NCI-H1436 treated with DMSO at 0.1 percent for 48 hours (cell line): ENCODE results near the gene GRIK2.
"Not testable (repeated sequence)": the region's sequence is repeated elsewhere in the genome, so short reads cannot be mapped to it uniquely, and the experiment has no call there.

Source experiments
- DNase-seq: peaks from one replicate; lab custom pipeline; 2025; lab: John Stamatoyannopoulos, UW

GRIK2 gene

GRCh38 chr6:101393251-101393828, at the start of gene GRIK2:
GRIK2 (plus strand) TSS chr6:101393708.
- DNase-seq: no peak

DNA sequence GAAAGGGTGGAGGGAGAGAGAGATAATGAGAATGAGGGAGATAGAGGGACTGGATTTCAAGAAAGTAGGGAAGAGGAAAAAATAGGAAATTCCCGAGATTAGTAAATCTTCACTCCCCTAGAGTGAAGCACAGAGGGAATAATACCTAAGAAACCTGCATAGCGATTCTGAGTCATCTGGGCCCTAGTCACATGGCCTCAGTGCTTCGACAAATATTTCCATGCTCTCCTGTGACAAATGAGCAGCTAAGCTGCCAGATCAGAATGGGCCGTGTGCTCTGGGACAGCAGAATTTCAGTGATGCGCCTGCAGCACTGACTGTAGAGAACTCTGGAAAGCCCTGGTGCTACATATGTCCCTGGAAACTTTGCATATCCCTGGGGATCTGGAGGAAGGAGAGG, 48.6 kb upstream of the GRIK2 start:
- DNase-seq: no peak

DNA sequence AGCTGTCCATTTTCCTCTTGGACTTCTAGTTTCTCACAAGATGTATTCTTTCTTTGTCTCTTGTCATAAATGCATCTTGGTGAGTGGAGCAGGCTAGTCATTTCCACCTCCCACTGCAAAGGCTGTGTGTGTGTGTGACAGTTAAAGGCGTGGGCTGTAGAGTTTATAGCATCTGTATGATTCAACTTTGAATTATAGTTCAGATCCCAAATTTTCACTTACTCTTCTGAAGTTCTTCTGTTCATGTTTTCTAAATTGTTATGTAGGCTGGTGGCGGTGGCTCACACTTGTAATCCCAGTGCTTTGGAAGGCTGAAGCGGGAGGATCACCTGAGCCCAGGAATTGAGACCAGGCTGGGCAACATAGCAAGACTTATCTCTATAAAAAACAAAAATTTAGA, 44.7 kb upstream of the GRIK2 start:
- no peak for DNase-seq

DNA sequence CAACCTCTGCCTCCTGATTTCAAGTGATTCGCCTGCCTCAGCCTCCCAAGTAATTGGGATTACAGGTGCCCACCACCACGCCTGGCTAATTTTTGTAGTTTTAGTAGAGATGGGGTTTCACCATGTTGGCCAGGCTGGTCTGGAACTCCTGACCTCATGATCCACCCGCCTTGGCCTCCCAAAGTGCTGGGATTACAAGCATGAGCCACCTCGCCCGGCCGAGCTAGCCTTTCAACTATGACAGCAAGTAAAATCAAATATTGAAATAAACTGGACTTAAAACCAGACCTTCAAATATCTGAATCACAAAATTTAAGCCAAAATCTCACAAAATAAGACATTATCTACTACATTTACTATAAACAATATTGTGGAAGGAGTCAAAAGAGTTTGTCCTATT, 42.9 kb upstream of the GRIK2 start:
- not testable (repeated sequence) for DNase-seq

DNA sequence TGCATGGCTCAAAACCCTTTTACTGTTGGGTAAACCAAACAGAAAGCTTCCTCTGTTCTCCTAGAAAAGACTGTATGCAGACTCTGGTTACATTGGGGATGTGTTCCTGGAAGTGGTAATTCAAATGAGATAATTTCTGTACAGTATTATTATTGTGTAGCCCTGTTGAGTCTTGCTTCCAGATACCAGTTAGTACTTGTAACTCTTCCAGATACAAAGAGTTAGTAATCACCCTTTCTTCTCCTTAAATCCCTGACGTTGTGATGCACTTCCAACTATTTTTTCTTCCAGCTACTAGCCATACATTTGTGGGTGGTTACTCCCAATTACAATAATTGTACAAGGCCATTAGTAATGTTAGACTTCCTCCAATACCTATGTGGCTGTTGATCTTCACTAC, 42.3 kb upstream of the GRIK2 start:
- DNase-seq: no peak

DNA sequence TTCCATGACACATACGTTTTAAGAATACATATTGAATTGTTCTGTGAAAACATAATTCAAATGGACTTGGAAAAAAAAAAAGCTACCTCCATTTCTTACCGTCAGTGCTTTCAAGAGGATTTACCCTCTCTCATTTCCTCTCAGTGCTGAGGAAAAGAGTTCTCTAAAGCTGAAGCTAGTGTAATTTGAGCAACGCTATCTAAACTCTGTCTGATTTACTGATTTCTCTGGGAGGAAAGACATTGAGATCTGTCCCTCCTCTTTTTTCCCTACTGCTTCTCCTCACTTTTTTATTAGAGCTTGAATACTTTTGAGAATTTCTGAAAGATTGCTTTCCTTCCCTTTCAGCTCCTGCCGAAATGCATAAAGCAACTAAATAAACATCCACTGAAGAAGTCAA, 41.2 kb upstream of the GRIK2 start:
- DNase-seq: no peak

DNA sequence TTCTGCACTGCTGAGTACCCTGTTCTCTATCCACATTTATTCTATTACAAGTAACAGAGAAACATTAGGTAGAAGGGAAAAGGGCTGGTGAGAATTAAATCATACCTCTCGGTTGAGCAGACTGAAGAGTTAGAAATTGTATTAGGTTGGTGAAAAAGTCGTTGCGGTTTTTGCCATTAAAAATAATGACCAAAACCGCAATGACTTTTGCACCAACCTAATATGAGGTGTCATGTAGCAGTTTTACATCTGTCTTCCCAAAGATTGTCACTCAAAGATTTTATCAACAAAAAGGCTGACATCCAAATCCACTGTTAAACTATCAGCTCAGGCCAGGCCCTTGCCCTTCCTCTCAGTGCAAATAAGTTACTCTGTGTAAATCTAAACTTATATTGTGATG, 28.3 kb upstream of the GRIK2 start:
- no peak for DNase-seq

DNA sequence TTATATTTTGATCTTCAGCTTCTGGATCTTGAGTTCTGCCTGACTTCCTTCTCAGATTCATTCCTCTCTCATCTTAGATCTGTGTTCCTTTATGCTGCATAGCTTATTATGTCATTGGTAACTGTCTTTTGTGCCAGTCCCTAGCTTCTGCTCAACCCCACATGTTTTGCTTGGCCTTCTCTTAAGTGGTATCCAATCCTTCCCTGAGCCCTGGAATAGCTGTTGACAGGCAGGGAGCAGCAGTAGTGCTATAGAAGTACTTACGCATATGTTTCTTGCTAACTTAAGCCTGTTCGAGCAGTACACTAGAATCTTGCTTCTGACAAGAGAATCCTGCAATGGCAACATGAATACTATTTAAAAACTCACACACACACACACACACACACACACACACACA, 13.6 kb upstream of the GRIK2 start:
- DNase-seq: no peak

GRCh38 chr6:101380897-101381630, 12.4 kb upstream of the GRIK2 start:
- no peak for DNase-seq

GRCh38 chr6:101383747-101384146, 9.8 kb upstream of the GRIK2 start:
- not testable (repeated sequence) for DNase-seq

DNA sequence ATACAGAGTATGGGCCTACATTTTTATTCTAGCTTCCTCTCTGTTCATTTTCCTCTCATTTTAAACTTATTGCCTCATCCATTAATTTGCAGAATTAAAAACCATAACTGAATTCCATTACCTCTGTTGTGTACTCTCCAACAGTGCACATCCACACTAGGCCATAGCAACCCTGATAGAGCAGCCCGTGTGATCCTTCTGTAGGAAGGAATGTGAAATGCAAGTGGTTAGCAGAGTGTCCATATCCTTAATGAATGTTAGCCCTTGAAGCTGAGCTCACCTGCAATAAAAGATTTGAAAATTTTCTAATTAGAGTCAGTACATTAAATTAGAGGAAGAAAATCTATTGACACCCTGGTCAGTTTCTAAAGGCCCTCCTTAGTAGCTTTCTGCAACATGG, 6.5 kb upstream of the GRIK2 start:
- DNase-seq: no peak

DNA sequence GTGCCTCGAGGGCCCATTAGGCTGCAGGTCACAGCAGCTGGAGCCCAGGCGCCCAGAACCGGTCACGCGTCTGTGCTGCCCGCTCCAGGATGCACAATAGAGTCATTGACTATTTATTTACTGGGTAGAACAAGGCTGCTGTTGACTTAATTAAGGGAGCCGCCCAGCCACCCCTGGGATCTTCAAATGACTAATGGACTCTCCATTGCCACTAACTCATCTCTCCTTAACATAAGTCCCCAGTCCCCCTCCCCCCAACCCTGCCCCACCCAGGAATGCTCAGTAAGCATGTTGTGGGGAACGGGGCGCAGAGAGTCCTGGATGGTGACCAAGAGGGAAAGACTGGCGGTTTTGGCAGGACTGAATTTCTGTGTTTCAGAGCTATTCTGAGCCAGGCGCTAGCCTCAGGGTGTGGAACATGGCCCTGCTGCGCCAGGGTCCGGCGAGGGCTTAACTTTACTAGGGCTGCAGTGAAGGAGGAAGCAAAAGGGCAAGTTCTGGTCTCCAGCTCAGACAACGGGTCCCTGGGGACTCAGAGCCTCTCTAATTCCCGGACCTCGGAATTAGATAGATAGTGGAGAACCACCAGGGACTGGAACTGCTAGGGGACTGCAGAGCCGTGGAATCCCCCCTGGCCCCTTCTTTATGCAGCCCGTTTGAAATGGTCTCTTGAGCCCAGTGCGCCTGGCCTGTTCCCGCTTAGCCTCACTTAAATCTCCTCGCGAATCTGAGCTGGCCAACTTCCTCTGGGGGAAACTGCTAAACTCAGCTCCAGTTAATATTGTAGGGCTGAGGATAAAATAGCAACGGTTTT, 1.5 kb upstream of the GRIK2 start:
- DNase-seq: no peak

GRCh38 chr6:101392586-101393230, 800 bp upstream of the GRIK2 start:
- DNase-seq: no peak

DNA sequence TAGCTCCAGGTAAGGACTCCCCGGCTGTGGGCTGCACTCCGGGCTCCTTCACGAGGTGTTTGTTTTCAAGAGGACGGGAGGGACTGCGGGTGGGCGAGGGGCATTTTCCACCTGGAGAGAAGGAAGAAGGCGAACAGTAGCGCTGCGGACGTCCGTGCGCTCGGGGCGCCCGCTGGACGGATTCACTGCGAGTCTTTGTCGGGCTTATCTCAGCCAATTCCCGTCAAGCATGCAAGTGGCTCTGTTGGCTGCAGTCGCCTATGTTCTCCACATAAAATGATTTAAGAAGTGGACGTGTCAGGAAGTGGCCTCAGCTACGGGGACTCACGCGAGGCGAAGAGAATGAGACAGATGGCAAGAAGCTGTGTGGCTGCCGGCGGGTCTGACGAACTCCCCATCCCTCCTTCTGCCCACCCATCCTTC, 332 bp downstream of the GRIK2 start:
- DNase-seq: no peak

DNA sequence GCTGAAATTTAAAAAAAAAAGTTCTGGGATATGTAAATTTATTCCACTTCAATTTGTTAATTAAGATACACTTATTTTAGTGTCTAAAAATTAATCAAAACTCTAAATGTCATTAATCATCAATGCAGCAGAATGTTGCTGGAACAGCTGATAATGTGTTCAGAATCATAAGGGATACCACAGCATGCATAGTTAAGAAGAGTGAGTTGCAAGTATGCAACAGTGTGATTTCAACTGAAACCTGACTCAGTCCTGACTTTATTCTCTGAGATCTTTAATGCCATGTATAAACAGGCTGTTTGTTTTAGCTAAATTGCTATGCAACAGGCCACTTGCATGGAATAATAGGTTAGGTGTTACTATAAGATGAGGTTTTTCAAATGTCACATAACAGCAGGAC, 1.4 kb downstream of the GRIK2 start:
- no peak for DNase-seq

GRCh38 chr6:101395345-101395744, 1.8 kb downstream of the GRIK2 start:
- DNase-seq: no peak

DNA sequence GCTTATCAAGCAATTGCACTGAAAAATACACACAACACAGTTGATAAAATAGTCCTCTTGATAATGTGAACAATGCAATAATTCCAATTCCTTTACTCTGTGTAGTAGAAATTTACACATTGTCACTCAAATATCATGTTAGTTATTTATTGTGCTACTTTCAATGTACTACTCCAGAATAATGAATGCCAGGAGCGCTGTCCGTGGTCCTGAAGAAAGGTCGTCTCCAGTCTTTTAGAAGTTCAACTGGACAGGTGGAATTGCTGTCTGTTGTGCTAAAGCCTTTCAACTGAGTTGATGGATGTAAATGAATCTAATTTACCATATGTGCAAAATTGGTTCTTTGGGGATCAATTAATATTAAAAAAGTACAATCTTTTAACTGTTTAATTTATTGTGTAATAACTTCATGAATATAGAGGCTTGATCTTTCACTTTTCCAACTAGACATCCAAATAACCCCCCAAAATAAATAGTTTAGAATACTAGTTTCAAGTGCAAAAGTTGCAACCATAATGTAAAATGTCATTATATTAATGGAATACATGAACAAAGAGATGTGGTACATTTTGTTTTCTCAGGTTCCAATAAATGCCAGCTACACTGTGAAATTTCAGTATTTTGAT, 3.2 kb downstream of the GRIK2 start:
- no peak for DNase-seq

- DNase-seq: no peak
Observed at GRCh38 chr6:101397199-101397598, 3.7 kb downstream of the GRIK2 start.

DNA sequence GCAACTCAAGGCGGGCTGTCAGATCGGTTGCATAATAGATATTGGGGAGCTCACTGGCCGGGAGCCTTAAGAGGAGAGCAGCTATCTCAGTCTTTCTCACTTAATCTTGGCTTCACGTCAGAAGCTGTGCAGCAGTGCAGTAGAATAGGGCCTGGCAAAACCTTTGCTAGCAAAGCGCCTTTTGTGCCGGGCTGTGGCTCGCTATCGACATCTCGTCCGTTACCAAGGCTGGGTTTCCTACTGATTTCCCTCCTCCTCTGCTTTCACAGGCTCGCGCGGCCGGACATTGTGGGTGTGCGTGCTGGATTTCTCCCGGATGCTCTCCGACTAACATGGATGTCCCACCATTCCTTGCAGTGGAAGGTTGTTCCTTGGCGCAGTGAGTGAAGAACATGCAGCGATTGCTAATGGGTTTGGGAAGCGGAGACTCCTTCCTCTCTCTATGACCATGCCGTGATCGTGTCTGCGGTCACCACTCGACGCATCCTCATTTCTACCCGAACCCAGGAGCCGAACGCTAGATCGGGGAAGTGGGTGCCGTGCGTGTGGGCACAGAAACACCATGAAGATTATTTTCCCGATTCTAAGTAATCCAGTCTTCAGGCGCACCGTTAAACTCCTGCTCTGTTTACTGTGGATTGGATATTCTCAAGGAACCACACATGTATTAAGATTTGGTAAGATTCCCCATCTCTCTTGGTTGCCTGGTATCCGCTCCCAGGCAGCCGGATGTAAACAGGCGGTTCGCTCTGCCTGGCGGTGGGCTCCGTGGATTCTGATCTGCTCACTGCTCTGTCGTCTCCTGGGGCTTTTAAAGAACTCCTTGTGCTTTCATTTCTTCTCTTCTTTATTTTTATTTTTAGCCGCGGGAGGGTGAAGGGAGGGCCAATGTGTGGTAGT, 5.5 kb downstream of the GRIK2 start:
- no peak for DNase-seq

DNA sequence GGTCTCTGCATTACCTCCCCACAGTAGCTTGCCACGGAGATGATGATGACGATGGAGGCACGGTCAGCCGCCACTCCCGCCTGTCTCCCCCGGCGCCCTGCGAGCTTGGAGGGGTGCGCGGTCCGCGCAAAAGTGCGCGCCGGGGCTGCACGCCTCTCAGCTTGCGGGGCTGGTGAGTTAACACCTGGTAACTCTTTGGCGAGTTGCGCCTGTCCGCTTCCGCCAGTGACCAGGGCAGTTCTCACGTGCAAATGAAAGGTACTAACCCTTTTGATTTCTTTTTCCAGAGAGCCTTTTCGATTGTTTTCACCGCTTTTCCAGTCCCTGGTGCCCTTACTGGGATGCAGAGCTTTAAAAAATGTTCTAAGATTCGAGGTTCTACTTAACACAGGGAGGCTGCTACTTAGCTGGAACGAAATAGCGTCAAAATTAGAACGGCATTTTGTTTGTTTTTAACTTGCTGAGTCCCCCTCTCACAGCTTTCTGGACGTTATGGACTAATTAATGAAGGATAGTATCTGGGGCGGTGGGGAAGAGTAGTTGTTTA, 6.2 kb downstream of the GRIK2 start:
- DNase-seq: no peak
